ENCODE data around the gene FAM50B.

The FAM50B gene, protein sequence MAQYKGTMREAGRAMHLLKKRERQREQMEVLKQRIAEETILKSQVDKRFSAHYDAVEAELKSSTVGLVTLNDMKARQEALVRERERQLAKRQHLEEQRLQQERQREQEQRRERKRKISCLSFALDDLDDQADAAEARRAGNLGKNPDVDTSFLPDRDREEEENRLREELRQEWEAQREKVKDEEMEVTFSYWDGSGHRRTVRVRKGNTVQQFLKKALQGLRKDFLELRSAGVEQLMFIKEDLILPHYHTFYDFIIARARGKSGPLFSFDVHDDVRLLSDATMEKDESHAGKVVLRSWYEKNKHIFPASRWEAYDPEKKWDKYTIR

GRCh38 chr6:3848925-3849605 lies at the start of gene FAM50B:
Gene FAM50B, plus strand, starts transcription at chr6:3849373. Its CDS starts 439 bp downstream, at chr6:3849812.
- DNase-seq: peak; percentile 94

DNA sequence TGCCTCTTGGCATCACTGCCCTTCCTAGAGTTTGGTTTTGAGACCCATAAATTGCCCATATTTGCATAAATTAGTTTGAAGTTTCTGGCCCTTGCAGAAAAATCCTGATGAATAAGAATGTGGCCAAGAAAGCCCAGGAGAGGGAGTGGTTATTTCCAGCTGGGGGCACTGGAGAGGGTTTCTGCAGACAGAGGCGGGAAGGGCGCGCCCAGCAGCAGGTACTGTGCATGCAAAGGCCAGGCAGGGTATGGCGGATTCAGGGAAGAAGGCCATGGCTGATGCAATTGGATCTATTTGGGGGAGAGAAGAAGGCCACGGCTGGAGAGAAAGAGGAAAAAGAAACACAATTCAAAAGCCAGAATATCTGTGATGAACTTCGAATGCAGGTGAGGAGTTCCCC lies 49.5 kb upstream of the FAM50B start:
- DNase-seq: no peak

DNA sequence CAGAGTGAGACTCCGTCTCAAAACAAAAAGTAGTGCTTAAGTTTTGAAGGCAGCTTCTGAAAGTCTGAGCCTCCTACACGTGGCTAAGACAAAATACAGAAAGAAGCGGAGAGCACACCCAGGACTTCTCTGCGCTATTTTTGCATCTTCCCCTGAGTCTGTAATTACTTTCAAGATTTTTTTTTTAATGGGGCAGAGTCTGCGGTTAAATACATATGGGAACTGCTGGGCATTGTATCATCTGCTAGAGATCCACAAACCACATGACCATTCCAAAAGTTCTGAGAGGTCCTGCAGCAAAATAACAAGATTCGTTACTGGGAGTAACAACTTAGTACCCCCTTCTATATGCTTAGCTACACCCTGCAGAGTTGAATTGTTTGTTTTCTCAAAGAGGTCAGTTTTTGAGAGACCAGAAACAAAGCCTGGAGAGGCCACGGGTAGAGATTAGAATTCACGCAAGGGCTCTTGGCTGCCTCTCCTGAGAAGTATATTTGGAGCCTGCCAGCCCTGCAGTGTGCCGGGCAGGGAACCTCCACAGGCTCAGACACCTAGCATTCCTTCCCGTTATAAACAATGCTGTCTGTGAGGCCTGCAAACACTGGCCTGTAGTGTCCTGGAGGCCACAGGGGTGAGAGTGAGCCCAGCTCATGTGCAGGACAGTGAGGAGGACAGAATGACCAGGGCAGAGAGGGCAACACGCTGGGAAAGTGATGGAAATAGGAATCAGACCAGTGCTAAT lies 48.2 kb upstream of the FAM50B start:
- DNase-seq: no peak

DNA sequence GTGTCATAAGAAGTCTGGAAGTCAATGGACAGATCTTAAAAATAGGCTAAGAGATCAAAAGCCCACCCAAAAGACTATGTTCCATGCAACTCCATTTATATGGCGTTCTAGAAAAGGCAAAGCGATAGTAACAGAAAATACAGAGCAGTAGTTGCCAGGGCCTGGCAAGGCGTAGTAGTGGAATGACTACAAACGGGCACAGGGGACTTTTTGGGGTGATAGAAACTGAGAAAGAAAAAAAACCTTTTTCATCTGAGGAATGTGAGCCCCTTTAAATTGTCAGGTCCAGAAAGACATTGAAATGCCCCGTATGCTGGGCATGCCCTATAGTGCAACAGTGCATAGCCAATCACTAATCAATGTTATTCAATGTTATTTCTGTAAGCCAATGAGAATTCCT lies 47.2 kb upstream of the FAM50B start:
- no peak for DNase-seq

DNA sequence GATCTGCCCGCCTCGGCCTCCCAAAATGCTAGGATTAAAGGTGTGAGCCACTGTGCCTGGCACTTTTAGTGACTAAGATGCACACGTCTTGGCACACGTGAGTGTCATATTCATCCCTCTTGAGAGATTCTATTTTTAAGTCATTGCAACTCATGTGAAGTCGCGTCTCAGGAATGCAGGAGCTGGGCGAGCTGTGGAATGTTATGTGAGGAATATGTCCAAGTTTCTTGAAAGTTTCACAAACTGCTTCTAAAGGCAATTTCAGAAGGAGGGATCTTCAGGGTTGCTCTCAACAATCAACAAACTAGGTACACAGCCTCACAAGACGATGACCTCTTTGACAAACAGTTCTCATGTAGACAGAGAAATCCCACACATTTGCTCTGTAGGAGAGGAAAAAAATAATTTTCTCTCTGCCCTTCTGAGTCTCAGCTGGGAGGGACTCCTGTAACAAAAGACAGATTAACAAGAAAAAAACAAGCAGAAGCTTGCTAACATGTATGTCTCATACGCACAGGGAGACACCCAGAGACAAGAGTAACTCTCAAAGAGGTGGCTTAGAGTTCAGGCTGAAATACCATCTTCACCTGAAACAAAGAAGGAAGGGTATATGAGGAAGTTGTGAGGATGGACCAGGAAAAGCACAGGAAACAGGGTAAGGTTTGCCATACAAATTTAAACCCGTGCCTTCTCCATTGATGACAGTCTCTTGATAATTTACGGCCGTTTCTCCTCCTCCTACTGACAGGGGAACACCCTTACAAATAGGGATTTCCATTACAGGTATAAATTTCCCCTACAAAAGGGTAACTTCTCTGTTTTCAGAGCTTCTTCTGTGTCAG lies 45.3 kb upstream of the FAM50B start:
- DNase-seq: no peak

- no peak for DNase-seq
Observed at GRCh38 chr6:3804964-3805363, 44.2 kb upstream of the FAM50B start.

DNA sequence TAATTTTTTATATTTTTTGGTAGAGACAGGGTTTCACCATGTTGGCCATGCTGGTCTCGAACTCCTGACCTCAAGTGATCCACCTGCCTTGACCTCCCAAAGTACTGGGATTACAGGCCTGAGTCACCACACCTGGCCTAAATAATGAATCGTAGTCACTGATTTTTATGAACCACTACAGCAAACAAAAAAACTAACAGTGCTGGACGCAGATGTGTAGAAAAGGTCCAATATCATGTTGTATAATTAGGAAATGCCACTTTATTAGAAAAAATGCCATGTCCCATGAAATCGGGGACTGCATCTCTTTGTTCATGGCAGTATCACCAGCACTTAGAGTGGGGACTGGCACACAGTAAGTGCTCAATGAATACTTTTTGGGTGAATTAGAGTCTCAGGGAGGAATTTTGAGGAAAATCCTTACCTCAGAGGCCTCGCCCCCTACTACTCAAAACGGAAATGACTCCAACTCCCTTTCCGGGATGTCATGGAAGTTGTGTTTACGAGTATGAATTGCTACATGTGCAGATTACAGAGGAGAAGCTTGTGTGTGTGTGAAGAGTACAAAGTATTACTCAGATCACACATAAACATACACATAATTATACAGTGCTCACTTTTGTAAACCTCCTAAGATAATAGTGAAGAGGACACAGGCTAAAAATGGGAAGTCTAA lies 43.6 kb upstream of the FAM50B start:
- DNase-seq: no peak

DNA sequence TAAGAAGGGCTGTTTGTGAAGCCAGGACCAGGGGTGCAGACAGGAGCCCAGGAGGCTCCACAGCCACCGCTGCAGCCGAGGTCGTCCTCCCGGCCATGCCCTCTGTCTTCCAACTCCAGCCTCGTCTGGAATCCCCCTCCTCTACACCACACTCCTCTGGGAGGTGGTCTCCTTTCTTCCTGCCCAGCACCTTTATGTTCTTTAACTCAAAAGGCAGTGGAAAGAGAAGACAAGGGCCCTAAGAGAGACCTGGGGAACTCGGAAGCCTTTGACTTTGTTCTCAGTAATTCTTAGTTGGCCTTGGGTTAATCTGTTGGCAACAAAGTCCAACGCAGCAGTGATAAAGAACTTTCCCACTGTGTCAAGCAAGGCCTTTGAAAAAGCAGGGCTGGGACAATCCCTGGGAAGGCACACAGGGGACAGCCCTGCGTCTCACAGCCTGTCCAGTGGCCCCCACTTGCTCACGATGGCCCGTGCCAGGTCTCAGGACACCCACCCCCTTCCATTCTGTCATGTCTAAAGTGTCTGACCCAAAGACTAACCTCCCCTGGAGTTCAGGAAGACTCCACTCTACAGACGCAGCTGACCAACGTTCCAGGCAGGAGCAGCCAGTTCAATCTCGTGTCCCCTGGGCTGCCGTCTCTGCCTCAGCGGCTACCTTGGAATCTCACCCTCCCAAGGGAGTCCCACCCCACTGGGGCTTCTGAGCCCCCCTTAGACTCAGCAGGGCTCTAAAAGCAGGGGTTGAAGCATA lies 42.8 kb upstream of the FAM50B start:
- no peak for DNase-seq

- DNase-seq: no peak
Observed at GRCh38 chr6:3808199-3808598, 41.0 kb upstream of the FAM50B start.

GRCh38 chr6:3808759-3809514 lies 40.2 kb upstream of the FAM50B start:
- no peak for DNase-seq

GRCh38 chr6:3809515-3809891 lies 39.7 kb upstream of the FAM50B start:
- no peak for DNase-seq

DNA sequence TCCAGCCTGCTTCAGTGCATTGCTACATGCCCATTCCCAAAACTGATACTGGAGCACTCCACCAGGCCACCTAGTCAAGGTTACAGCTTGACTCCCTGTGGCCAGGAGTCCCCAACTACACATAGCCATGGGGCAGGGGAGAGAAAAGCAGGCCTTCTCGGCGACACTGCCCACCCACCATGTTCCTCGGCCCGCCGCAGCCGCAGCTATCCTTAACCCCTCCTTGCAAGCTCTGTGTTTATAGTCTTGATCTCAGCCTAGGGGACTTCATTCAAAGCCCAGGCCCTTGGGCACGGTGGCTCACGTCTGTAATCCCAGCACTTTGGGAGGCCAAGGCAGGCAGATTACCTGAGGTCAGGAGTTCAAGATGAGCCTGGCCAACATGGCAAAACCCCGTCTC lies 39.2 kb upstream of the FAM50B start:
- no peak for DNase-seq

DNA sequence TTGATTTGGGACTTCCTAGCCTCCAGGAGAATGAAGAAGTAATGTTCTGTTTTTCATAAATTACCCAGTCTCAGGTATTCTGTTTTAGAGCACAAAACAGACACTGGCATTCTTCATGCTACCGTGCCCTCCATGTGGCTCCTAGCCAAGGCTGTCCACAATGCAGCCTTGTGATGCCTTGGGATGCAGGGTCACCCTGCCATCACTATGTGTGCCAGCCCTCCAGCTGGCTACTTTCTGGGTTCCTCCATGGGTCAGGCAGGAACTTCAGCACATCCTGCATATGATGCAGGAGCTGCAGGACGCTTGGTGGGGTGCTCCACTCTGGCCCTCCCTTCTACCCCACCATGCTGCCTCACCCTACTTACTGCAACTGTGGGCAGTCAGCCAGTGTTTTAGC lies 38.0 kb upstream of the FAM50B start:
- DNase-seq: no peak

DNA sequence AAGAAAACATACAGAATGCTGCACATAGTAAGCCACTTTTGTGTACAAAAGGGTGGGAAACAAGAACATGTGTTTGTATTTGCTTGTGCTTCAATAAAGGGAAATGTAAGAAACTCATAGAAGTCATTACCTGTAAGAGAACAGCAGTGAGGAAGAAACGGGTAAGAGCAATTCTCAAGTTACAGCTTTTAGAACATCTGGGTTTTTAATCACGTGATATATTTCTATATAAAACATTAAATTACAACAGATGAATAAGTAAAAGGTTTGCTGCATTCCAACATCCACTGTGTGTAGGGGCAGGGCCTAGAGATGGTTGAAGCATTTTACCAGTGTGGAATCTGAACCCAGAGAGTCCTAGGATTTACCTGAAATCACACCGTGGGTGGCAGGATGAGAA lies 36.6 kb upstream of the FAM50B start:
- DNase-seq: no peak

DNA sequence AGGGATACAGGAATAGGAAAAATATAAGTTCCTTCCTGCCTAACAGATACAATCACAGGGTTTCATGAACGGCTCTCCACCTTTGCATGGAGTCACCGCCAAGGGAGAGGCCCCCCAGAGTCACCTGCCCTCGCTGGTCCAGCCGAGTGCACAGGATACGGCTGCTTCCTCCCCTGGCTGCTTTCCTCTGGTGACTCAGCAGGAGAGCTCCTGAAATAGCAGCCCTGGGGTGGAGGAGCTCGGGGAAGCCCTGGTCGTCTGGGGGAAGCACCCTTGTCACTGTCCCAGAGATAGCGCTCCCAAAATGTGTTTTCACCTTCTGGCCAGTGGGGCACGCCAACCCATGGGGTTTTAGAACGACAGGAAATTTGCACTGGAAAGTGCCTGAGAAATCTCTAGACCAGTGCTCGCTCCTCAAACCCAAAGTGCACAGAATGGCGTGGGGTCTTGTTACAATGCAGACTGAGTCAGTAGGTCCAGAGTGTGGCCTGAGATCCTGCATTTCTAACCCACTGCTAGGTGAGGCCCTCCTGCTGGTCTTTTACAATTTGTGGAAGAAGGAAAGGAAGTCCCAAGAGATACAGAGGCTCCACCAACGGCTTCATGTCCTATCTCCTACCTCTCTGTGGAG lies 35.9 kb upstream of the FAM50B start:
- DNase-seq: no peak

DNA sequence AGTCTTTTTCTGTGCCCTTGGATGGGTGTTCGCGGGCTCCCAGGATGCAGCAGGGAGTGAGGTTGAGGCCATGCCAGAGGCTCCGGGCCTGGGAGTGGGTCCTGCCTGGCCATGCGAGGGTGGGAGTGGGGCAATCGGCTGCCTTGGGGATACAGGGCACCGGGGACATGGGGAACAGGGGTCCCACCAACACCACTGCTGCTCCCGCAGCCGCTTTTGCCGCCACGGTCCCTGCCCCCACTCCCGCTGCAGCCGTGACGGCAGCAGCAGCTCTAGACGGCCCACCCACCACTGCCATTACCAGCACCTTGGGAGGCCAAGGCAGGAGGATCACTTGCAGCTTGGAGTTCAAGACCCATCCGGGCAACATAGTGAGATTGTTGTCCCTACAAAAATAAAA lies 35.3 kb upstream of the FAM50B start:
- DNase-seq: no peak

GRCh38 chr6:3814539-3814938 lies 34.6 kb upstream of the FAM50B start:
- no peak for DNase-seq

DNA sequence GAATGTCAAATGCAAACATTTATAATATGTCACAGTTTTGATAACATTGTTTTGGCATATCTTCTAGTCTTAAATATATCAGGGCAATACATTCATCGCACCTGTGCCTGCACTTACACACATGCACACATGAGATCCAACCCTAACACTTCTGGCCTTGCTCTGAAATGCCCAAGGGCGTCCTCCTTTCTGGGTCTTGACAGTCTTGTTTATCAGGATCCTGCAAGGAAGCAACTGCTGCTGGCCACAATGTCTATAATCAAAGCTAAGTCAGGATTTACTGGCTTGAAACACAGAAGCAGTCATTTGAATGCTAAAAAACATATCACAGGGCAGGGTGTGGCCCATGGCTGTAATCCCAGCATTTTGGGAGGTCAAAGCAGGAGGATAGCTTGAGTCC lies 32.9 kb upstream of the FAM50B start:
- DNase-seq: no peak

GRCh38 chr6:3819161-3820110 lies 29.7 kb upstream of the FAM50B start:
- DNase-seq: no peak
